WTC11 (cell line): ENCODE results near the gene ATP6V0E1.

Experiments used
- ARID4B ChIP-seq: sonication (generic); formaldehyde crosslinking; IDR thresholded peaks from 2 replicates; pipeline ENCODE4 v1.8.0; 2023; ENCODE audit warnings: missing genetic modification reagents, mild to moderate bottlenecking, borderline replicate concordance
- ATF2 ChIP-seq: sonication (generic); formaldehyde crosslinking; IDR thresholded peaks from 2 replicates; pipeline ENCODE4 v1.8.1; 2022; ENCODE audit warnings: low read depth, missing genetic modification reagents, borderline replicate concordance
- CTCF ChIP-seq: fragments of 200-600 bp; IDR thresholded peaks from 2 replicates; pipeline ENCODE4 v1.8.0; 2022; ENCODE audit warnings: antibody characterized with exemption
- E2F5 ChIP-seq: sonication (generic); formaldehyde crosslinking; IDR thresholded peaks from 2 replicates; pipeline ENCODE4 v1.8.1; 2022; ENCODE audit warnings: mild to moderate bottlenecking, moderate library complexity, missing genetic modification reagents
- ESRRA ChIP-seq: sonication (generic); formaldehyde crosslinking; IDR thresholded peaks from 2 replicates; pipeline ENCODE4 v1.8.1; 2022; ENCODE audit warnings: mild to moderate bottlenecking, missing genetic modification reagents, borderline replicate concordance
- NFYB ChIP-seq: sonication (generic); formaldehyde crosslinking; conservative IDR thresholded peaks from 2 replicates; pipeline ENCODE4 v1.8.0; 2022; ENCODE audit warnings: low read depth, missing genetic modification reagents
- PREB ChIP-seq: sonication (generic); formaldehyde crosslinking; IDR thresholded peaks from 2 replicates; pipeline ENCODE4 v1.8.1; 2022; ENCODE audit warnings: mild to moderate bottlenecking, missing genetic modification reagents, moderate library complexity, borderline replicate concordance
- TCF7 ChIP-seq: sonication (generic); formaldehyde crosslinking; IDR thresholded peaks from 2 replicates; pipeline ENCODE4 v1.8.0; 2022; ENCODE audit warnings: mild to moderate bottlenecking, low read depth, missing genetic modification reagents, moderate library complexity
- ZNF263 ChIP-seq: sonication (generic); formaldehyde crosslinking; IDR thresholded peaks from 2 replicates; pipeline ENCODE4 v1.8.1; 2022; ENCODE audit warnings: low read depth, mild to moderate bottlenecking, moderate library complexity, missing genetic modification reagents

GRCh38 chr5:173035904-173036707 lies 52.5 kb downstream of the ATP6V0E1 start:
- no peak for TF ChIP-seq CTCF
- TF ChIP-seq ATF2 (CRISPR knock-in tag), result no peak
- no peak for TF ChIP-seq ZNF263 (CRISPR knock-in tag)
- TF ChIP-seq PREB (CRISPR knock-in tag), result no peak
- no peak for TF ChIP-seq ESRRA (CRISPR knock-in tag)
- no peak for TF ChIP-seq TCF7 (CRISPR knock-in tag)
- no peak for TF ChIP-seq E2F5 (CRISPR knock-in tag)
- TF ChIP-seq NFYB (CRISPR knock-in tag), result no peak
- TF ChIP-seq ARID4B, result no peak
